ENCODE data around the gene PTPA.

PTPA gene

DNA sequence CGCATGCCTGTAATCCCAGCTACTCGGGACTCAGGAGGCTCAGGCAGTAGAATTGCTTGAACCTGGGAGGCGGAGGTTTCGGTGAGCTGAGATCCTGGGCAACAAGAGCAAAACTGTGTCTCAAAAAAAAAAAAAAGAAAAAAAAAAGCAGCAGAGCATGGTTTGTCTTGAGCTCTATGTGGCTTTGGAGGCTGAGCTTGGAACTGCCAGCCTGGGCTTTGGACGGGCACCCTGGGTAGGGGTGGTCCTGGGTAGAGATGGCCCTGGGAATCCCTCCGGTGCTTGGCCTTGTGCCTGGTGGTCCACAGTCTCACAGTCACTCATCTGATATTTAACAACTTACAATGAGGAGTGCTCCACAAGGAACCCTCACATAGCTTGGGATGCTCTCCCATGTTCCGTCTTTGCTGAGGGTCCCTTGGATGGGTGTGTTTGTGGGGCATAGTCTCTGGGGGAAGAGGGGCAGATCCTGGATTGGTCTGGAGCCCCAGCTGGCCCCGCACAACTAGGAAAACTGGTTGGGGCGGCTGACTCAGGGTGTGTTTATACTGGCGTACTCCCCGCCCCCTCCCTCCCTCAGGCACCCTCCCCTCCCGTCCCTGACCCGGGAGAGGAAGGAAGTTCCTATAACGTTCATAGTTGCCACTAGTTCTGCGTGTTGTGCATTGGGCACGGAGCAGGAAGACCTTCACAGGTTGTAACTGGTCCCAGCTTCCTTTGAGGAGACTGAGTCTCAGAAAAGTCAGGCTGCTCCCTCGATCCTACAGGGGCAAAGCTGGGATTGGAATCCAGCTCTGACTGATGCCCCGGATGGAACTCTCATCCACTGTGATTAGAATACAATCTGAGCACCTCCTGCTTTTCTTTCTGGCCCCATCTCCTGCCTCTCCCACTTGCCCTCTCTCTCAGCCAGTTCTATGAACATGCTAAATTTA lies 55.7 kb downstream of the PTPA start:
- TF ChIP-seq, protein P1, sequence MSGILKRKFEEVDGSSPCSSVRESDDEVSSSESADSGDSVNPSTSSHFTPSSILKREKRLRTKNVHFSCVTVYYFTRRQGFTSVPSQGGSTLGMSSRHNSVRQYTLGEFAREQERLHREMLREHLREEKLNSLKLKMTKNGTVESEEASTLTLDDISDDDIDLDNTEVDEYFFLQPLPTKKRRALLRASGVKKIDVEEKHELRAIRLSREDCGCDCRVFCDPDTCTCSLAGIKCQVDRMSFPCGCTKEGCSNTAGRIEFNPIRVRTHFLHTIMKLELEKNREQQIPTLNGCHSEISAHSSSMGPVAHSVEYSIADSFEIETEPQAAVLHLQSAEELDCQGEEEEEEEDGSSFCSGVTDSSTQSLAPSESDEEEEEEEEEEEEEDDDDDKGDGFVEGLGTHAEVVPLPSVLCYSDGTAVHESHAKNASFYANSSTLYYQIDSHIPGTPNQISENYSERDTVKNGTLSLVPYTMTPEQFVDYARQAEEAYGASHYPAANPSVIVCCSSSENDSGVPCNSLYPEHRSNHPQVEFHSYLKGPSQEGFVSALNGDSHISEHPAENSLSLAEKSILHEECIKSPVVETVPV (CRISPR knock-in tag; IDR thresholded peaks at IDR 0.05) = no peak
- TF ChIP-seq, protein P2, sequence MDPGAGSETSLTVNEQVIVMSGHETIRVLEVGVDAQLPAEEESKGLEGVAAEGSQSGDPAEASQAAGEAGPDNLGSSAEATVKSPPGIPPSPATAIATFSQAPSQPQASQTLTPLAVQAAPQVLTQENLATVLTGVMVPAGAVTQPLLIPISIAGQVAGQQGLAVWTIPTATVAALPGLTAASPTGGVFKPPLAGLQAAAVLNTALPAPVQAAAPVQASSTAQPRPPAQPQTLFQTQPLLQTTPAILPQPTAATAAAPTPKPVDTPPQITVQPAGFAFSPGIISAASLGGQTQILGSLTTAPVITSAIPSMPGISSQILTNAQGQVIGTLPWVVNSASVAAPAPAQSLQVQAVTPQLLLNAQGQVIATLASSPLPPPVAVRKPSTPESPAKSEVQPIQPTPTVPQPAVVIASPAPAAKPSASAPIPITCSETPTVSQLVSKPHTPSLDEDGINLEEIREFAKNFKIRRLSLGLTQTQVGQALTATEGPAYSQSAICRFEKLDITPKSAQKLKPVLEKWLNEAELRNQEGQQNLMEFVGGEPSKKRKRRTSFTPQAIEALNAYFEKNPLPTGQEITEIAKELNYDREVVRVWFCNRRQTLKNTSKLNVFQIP (CRISPR knock-in tag; IDR thresholded peaks at IDR 0.05; ENCODE audit: borderline replicate concordance, low read depth) = no peak
- TF ChIP-seq ARNTL (CRISPR knock-in tag; IDR thresholded peaks at IDR 0.05; ENCODE audit: borderline replicate concordance, low read depth) (no peak), ISL1 (CRISPR knock-in tag; IDR thresholded peaks at IDR 0.05) (no peak), ZNF70 (CRISPR knock-in tag; IDR thresholded peaks at IDR 0.05) (no peak), OSR1 (CRISPR knock-in tag; IDR thresholded peaks at IDR 0.05) (no peak), TOX (CRISPR knock-in tag; IDR thresholded peaks at IDR 0.05; ENCODE audit: borderline replicate concordance) (no peak), ZFP3 (CRISPR knock-in tag; IDR thresholded peaks at IDR 0.05) (no peak), PPARA (CRISPR knock-in tag; IDR thresholded peaks at IDR 0.05; ENCODE audit: borderline replicate concordance) (no peak), ZC3H10 (CRISPR knock-in tag; IDR thresholded peaks at IDR 0.05) (no peak)
- TF ChIP-seq, protein P3, sequence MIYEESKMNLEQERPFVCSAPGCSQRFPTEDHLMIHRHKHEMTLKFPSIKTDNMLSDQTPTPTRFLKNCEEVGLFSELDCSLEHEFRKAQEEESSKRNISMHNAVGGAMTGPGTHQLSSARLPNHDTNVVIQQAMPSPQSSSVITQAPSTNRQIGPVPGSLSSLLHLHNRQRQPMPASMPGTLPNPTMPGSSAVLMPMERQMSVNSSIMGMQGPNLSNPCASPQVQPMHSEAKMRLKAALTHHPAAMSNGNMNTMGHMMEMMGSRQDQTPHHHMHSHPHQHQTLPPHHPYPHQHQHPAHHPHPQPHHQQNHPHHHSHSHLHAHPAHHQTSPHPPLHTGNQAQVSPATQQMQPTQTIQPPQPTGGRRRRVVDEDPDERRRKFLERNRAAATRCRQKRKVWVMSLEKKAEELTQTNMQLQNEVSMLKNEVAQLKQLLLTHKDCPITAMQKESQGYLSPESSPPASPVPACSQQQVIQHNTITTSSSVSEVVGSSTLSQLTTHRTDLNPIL (CRISPR knock-in tag; IDR thresholded peaks at IDR 0.05; ENCODE audit: low read depth) = no peak
- peak; percentile 72 for ATAC-seq

DNA sequence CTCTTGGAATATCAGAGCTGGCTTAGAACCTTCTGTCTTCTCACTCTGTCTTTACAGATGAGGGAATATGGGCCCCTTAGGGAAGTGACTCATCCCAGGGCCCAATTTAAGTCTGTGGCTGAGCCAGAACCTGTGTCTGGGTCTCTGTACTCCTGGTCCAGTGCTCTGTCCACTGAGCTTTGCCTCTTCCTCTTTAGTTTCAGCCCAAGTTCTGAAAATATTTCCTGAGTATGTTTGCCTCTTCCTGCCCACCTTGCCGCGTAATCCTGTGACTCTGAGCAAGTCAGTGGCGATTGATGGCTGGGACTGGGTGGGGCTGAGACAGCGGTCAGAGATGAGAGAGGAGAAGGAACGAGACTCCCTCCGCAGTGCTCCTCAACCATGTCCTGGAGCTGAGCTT lies 59.0 kb downstream of the PTPA start:
- TF ChIP-seq SNAI2 (CRISPR knock-in tag; IDR thresholded peaks at IDR 0.05) (no peak), RARB (CRISPR knock-in tag; IDR thresholded peaks at IDR 0.05) (no peak), ZNF565 (CRISPR knock-in tag; conservative IDR thresholded peaks at IDR 0.05; ENCODE audit: low read depth) (no peak), ISL1 (CRISPR knock-in tag; IDR thresholded peaks at IDR 0.05) (no peak), TCF4 (CRISPR knock-in tag; IDR thresholded peaks at IDR 0.05; ENCODE audit: borderline replicate concordance) (no peak), BACH2 (CRISPR knock-in tag; IDR thresholded peaks at IDR 0.05; ENCODE audit: borderline replicate concordance) (no peak), ESRRG (CRISPR knock-in tag; IDR thresholded peaks at IDR 0.05) (no peak), TOX (CRISPR knock-in tag; IDR thresholded peaks at IDR 0.05; ENCODE audit: borderline replicate concordance) (no peak), ZFP3 (CRISPR knock-in tag; IDR thresholded peaks at IDR 0.05) (no peak), ZC3H10 (CRISPR knock-in tag; IDR thresholded peaks at IDR 0.05) (no peak), OSR1 (CRISPR knock-in tag; IDR thresholded peaks at IDR 0.05) (no peak), CSDC2 (CRISPR knock-in tag; IDR thresholded peaks at IDR 0.05) (no peak)
- TF ChIP-seq, protein P3 (CRISPR knock-in tag; IDR thresholded peaks at IDR 0.05; ENCODE audit: low read depth) = no peak
- TF ChIP-seq, protein P2 (CRISPR knock-in tag; IDR thresholded peaks at IDR 0.05; ENCODE audit: borderline replicate concordance, low read depth) = no peak
- ATAC-seq = no peak

DNA sequence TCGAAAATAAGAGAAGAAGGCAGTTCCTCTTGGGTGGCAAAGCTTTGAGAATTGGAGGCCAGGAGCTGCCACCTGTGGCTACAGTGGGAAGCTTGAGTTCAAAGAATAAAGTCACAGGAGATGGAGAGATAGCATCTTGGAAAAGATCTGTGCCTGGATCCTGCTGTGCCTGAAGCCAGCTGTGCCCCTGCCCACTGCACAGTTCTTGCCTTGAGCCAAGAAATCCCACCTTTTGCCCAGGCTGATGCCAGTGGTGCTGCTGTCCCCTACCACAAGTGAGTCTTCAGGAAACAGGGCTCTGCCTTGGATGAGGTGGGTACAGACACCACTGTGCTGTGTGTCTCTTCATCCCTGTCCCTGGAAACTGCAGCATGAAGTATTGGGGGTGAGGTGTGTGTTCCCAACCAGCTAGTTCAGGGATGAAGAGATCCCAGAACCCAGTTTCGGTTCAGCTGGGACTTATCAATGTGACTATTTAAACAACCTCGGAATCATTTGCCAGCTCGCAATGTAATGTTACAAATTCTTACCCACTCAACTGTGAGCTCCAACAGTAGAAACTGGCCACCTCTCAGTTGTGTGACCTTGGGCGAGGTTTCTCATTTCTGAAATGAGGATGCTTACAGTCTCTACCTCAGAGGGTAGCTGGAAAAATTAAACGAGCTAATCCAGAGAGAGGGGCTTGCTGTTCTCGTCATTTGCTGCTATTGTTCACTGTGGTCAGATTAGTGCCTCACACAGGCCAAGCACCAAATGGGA lies 61.0 kb downstream of the PTPA start:
- TF ChIP-seq RARB (CRISPR knock-in tag; IDR thresholded peaks at IDR 0.05) (no peak), BACH2 (CRISPR knock-in tag; IDR thresholded peaks at IDR 0.05; ENCODE audit: borderline replicate concordance) (no peak), ZNF565 (CRISPR knock-in tag; conservative IDR thresholded peaks at IDR 0.05; ENCODE audit: low read depth) (no peak), CSDC2 (CRISPR knock-in tag; IDR thresholded peaks at IDR 0.05) (no peak), PPARA (CRISPR knock-in tag; IDR thresholded peaks at IDR 0.05; ENCODE audit: borderline replicate concordance) (no peak)
- TF ChIP-seq, protein P1 (CRISPR knock-in tag; IDR thresholded peaks at IDR 0.05) = no peak
- TF ChIP-seq, protein P4, sequence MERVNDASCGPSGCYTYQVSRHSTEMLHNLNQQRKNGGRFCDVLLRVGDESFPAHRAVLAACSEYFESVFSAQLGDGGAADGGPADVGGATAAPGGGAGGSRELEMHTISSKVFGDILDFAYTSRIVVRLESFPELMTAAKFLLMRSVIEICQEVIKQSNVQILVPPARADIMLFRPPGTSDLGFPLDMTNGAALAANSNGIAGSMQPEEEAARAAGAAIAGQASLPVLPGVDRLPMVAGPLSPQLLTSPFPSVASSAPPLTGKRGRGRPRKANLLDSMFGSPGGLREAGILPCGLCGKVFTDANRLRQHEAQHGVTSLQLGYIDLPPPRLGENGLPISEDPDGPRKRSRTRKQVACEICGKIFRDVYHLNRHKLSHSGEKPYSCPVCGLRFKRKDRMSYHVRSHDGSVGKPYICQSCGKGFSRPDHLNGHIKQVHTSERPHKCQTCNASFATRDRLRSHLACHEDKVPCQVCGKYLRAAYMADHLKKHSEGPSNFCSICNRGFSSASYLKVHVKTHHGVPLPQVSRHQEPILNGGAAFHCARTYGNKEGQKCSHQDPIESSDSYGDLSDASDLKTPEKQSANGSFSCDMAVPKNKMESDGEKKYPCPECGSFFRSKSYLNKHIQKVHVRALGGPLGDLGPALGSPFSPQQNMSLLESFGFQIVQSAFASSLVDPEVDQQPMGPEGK (CRISPR knock-in tag; IDR thresholded peaks at IDR 0.05; ENCODE audit: borderline replicate concordance) = no peak
- no peak for ATAC-seq

All from SK-N-SH treated with all-trans-retinoic acid at 6 μM for 48 hours (cell line).